NCI-H526 (cell line): ENCODE measurements around the gene ZBTB4.

Source experiments
- DNase-seq, 2 experiments: peaks; one replicate each; lab custom pipeline; 2025; lab: John Stamatoyannopoulos, UW

Gene ZBTB4

GRCh38 chr17:7479213-7480088 lies at the start of gene ZBTB4:
ZBTB4 (minus strand) TSS chr17:7479631; CDS start chr17:7466801, 12,830 bp downstream.
- DNase-seq: peak in 1 of 2 experiments; percentile 40

DNA sequence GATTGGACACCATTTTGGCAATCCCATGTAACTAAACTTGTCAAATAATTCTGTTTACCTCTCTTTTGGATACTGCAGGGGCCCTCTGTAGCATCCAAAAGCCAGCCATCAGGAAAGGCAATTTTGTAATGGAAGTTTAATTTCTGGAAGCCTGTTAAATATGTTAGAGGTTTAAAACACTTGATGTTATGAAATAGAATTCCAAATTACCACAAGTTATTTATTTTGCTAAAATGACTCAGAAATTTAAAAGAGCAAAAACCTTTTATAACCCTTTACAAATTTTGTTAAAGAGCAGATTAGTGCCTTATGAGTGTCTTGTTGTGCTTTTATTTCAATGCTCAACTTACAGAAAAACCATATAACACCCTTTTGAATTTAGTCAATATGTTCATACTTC lies 49.4 kb upstream of the ZBTB4 start:
- DNase-seq: no peak

- peak in 1 of 2 experiments; percentile 25 for DNase-seq
Measured at GRCh38 chr17:7523033-7523432, 43.6 kb upstream of the ZBTB4 start.

GRCh38 chr17:7515911-7516610 lies 36.6 kb upstream of the ZBTB4 start:
- DNase-seq: no peak

- no peak for DNase-seq
Measured at GRCh38 chr17:7513850-7514419, 34.5 kb upstream of the ZBTB4 start.

DNA sequence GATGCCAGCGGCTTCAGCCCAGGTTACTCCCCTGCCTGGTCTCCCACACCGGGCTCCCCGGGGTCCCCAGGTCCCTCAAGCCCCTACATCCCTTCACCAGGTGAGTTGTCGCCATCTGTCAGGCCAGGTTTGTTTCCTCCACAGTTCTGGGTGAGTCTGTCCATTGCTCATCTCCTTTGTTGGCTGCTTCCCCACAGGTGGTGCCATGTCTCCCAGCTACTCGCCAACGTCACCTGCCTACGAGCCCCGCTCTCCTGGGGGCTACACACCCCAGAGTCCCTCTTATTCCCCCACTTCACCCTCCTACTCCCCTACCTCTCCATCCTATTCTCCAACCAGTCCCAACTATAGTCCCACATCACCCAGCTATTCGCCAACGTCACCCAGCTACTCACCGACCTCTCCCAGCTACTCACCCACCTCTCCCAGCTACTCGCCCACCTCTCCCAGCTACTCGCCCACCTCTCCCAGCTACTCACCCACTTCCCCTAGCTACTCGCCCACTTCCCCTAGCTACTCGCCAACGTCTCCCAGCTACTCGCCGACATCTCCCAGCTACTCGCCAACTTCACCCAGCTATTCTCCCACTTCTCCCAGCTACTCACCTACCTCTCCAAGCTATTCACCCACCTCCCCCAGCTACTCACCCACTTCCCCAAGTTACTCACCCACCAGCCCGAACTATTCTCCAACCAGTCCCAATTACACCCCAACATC lies 33.6 kb upstream of the ZBTB4 start:
- DNase-seq: no peak

DNA sequence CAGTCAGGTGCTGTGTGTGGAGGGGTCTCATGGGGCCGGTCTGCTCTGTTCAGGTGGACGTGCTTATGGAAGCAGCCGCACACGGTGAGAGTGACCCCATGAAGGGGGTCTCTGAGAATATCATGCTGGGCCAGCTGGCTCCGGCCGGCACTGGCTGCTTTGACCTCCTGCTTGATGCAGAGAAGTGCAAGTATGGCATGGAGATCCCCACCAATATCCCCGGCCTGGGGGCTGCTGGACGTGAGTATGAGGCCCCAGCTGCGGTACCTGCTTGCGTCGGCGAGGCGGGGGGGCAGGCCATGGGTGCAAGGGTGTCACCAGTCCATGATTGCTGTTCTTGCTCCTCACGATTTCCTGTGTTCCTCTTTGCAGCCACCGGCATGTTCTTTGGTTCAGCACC lies 32.7 kb upstream of the ZBTB4 start:
- DNase-seq: no peak

GRCh38 chr17:7511108-7511507 lies 31.7 kb upstream of the ZBTB4 start:
- no peak for DNase-seq

DNA sequence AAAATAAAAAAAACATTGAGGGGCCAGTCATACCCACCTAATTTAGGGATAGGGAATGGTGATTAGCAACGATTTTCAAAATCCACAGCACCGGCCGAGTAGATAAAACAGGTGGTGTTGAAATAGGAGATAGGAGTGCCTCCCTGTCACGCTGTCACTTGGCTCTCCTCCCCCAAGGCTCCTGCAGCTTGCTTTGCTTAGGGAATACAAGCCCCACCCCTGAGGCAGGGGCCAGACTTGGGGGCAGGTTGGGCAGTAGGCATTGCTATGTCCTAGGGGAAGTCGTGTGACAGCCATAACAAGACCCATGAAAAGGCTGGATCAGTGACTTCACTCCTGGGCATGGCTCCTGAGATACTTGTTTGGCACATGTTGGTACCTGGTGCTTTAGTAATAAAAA lies 30.5 kb upstream of the ZBTB4 start:
- no peak for DNase-seq

- DNase-seq: no peak
Measured at GRCh38 chr17:7508846-7509245, 29.4 kb upstream of the ZBTB4 start.

GRCh38 chr17:7508145-7508544 lies 28.7 kb upstream of the ZBTB4 start:
- DNase-seq: no peak

DNA sequence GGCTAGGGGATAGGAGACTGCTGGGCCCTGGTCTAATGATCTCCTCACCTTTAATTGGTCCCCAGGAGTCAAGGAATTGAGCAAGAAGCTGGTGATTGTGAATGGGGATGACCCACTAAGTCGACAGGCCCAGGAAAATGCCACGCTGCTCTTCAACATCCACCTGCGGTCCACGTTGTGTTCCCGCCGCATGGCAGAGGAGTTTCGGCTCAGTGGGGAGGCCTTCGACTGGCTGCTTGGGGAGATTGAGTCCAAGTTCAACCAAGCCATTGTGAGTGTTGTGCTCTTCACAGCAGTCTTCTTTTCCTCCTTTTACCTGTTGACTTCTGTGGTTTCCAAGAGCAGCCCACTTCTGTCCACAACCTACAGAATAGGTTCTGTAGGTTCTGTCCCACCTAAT lies 24.1 kb upstream of the ZBTB4 start:
- no peak for DNase-seq

- DNase-seq: no peak
Measured at GRCh38 chr17:7502987-7503386, 23.6 kb upstream of the ZBTB4 start.

- no peak for DNase-seq
Measured at GRCh38 chr17:7502171-7502847, 22.9 kb upstream of the ZBTB4 start.

DNA sequence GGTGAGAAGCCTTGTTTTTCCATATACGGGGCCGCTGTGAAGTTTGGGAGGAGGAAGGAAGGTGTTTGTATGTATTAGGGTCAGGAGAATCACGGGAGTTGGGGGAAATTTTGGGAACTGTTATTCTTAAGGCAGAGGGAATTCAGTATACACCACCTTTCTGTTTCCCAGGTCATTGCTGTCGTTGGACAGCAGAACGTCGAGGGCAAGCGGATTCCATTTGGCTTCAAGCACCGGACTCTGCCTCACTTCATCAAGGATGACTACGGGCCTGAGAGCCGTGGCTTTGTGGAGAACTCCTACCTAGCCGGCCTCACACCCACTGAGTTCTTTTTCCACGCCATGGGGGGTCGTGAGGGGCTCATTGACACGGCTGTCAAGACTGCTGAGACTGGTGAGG lies 22.3 kb upstream of the ZBTB4 start:
- no peak for DNase-seq

DNA sequence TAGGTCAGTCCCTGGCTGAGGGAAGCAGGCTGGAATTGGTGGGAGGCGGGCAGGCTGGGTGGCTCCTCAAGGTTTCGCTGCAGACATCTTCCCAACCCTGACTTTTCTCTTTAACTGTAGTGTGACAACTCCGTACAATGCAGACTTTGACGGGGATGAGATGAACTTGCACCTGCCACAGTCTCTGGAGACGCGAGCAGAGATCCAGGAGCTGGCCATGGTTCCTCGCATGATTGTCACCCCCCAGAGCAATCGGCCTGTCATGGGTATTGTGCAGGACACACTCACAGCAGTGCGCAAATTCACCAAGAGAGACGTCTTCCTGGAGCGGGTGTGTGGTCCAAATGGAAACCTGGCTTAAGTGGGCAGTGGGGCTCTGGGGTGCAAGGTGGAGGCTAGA lies 19.7 kb upstream of the ZBTB4 start:
- DNase-seq: no peak

DNA sequence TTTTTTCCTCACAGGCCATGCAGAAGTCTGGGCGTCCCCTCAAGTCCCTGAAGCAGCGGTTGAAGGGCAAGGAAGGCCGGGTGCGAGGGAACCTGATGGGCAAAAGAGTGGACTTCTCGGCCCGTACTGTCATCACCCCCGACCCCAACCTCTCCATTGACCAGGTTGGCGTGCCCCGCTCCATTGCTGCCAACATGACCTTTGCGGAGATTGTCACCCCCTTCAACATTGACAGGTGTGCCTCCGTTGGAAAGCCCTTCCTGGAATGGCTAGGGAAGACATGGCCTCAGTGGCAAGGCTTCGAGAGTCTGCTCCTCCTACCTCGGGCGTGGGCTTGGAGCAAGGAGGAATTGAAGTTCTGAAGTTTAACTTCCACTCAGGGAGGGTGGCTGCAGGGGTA lies 18.2 kb upstream of the ZBTB4 start:
- DNase-seq: no peak

GRCh38 chr17:7497228-7497627 lies 17.8 kb upstream of the ZBTB4 start:
- DNase-seq: no peak

- DNase-seq: no peak
Measured at GRCh38 chr17:7496470-7497183, 17.2 kb upstream of the ZBTB4 start.

GRCh38 chr17:7495906-7496434 lies 16.5 kb upstream of the ZBTB4 start:
- DNase-seq: no peak

- DNase-seq: no peak
Measured at GRCh38 chr17:7493941-7494340, 14.5 kb upstream of the ZBTB4 start.
